Tibial artery (tissue), 4 donors: Measurements from ENCODE around the gene SLC12A4.
"Not testable (repeated sequence)": the region's sequence is repeated elsewhere in the genome, so short reads cannot be mapped to it uniquely, and the experiment has no call there.

ENCODE experiments used
- DNase-seq, 2 donors: peaks; one replicate each; pipeline ENCODE4 v3.0.0-alpha.2; 2019
- H3K27ac ChIP-seq, 2 donors: fragments of 200-600 bp; sonication (generic) in 1 of 2; 1 replicate in 1 of 2; 2 replicates in 1 of 2; pipeline ENCODE4 v1.5.1; 2018 to 2019; ENCODE audit warnings: mild to moderate bottlenecking in 1 of 2
- H3K27me3 ChIP-seq, 2 donors: fragments of 200-600 bp; sonication (generic) in 1 of 2; one replicate each; pipeline versions ENCODE4 v1.5.1 to v1.6.0; 2016 to 2019
- H3K36me3 ChIP-seq, 3 donors: fragments of 200-600 bp; sonication (generic) in 2 of 3; one replicate each; pipeline ENCODE4 v1.5.1; 2016 to 2019; ENCODE audit warnings: mild to moderate bottlenecking in 2 of 3
- H3K4me1 ChIP-seq, 4 donors: fragments of 200-600 bp; sonication (generic) in 2 of 4; 1 replicate in 3 of 4; 2 replicates in 1 of 4; pipeline ENCODE4 v1.5.1; 2016 to 2019
- H3K4me3 ChIP-seq, 2 donors: fragments of 200-600 bp; sonication (generic) in 1 of 2; 1 replicate in 1 of 2; 2 replicates in 1 of 2; pipeline ENCODE4 v1.5.1; 2018 to 2019; ENCODE audit warnings: mild to moderate bottlenecking in 2 of 2
- H3K9me3 ChIP-seq, 3 donors: fragments of 200-600 bp; sonication (generic) in 1 of 3; one replicate each; pipeline ENCODE4 v1.5.1; 2016 to 2019
- intact Hi-C: fragments of 100-400 bp; cut with DNase I; formaldehyde crosslinking; loops from one replicate; pipeline ENCODE4 v1.15.0; 2023; ENCODE audit warnings: low total_unique reads
- TF ChIP-seq, protein P1 (sequence below), 2 experiments: fragments of 200-600 bp in 1 of 2; fragments of 450-650 bp in 1 of 2; IDR thresholded peaks; one replicate each; pipeline ENCODE4 v1.5.1; 2017 to 2019; ENCODE audit warnings: antibody characterized with exemption in 2 of 2, mild to moderate bottlenecking in 1 of 2, moderate library complexity in 1 of 2

SLC12A4 gene

GRCh38 chr16:67996666-67997065, 28.2 kb upstream of the SLC12A4 start:
- H3K27me3 ChIP-seq: no peaks in the 10 kb centered on the region
- DNase-seq: no peak
- H3K36me3 ChIP-seq: no peaks in the 10 kb centered on the region
- intact Hi-C loops: no loop called here
- H3K27ac ChIP-seq: no peak overlapping the region
- TF ChIP-seq, protein P1, sequence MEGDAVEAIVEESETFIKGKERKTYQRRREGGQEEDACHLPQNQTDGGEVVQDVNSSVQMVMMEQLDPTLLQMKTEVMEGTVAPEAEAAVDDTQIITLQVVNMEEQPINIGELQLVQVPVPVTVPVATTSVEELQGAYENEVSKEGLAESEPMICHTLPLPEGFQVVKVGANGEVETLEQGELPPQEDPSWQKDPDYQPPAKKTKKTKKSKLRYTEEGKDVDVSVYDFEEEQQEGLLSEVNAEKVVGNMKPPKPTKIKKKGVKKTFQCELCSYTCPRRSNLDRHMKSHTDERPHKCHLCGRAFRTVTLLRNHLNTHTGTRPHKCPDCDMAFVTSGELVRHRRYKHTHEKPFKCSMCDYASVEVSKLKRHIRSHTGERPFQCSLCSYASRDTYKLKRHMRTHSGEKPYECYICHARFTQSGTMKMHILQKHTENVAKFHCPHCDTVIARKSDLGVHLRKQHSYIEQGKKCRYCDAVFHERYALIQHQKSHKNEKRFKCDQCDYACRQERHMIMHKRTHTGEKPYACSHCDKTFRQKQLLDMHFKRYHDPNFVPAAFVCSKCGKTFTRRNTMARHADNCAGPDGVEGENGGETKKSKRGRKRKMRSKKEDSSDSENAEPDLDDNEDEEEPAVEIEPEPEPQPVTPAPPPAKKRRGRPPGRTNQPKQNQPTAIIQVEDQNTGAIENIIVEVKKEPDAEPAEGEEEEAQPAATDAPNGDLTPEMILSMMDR (IDR thresholded peaks at IDR 0.05): no peak
- H3K4me3 ChIP-seq: no peak overlapping the region
- peaks cover 0 to 12% (median 9%) of the 10 kb centered on the region in 4 donors for H3K4me1 ChIP-seq
- H3K9me3 ChIP-seq: no peaks in the 10 kb centered on the region

GRCh38 chr16:67995423-67995822, 27.0 kb upstream of the SLC12A4 start:
- H3K27me3 ChIP-seq: no peaks in the 10 kb centered on the region
- no peak for DNase-seq
- TF ChIP-seq, protein P1 (IDR thresholded peaks at IDR 0.05): no peak
- H3K9me3 ChIP-seq: no peaks in the 10 kb centered on the region
- no peaks in the 10 kb centered on the region for H3K36me3 ChIP-seq
- H3K4me1 ChIP-seq: peaks cover 0 to 12% (median 9%) of the 10 kb centered on the region in 4 donors
- intact Hi-C loops: no loop called here
- H3K4me3 ChIP-seq: no peak overlapping the region
- no peak overlapping the region for H3K27ac ChIP-seq

GRCh38 chr16:67994040-67994408, 25.6 kb upstream of the SLC12A4 start:
- peak overlapping the region; percentile 24 to 31 for H3K27ac ChIP-seq
- H3K36me3 ChIP-seq, H3K9me3 ChIP-seq, H3K27me3 ChIP-seq, DNase-seq: not testable (repeated sequence)
- intact Hi-C loops: loop anchor here (5.0 kb wide), 2 partner anchors 48 to 233 kb away; no protein-coding TSS in a partner anchor
- peaks cover 0 to 12% (median 9%) of the 10 kb centered on the region in 4 donors for H3K4me1 ChIP-seq
- peak overlapping the region in 1 of 2 donors; percentile 50 for H3K4me3 ChIP-seq

DNA sequence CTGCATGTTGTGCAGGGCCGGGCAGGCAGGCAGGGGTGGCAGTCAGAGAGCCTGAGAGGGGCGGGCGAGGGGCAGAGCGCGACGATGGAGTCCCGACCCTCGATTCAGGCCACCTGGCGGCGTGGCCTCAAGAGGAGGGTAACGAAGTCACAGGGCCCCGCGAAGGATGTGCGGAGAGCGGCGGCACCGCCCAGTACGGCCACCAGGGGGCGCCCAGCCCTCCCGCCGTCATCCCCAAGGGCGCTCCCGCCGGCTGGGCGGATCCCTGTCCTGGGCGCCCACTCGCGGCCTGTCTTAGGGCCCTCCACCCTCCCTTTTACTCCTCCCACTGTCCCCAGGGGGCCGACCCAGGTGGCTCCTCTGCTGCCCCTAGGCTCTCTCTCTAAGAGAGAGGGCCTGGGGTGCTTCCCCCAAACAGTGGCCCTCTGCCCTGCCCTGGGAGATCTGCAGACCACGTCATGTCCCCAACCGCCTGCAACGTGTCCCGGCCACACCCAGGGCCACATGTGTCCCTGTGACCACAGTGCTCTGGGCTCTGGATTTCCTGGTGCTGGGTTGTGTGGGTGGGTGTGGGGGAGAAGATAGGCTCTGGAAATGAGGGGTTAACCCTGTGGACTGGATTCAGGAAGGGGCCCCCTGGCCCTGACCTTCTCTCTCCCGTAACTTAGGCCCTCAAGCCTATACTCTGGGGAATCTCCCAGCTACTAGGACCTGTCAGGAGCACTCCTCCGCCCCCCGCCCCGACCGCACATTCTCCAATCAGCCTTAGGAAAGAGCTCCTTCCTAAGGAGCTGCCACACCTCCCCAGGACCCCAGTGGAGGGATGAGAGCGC, 25.0 kb upstream of the SLC12A4 start:
- intact Hi-C loops: loop anchor here (5.0 kb wide), 2 partner anchors 49 to 234 kb away; no protein-coding TSS in a partner anchor
- peak; percentile 67 to 84 for DNase-seq
- H3K36me3 ChIP-seq: no peaks in the 10 kb centered on the region

GRCh38 chr16:67992661-67993206, 24.3 kb upstream of the SLC12A4 start:
- peak overlapping the region in 1 of 2 donors; percentile 50 for H3K4me3 ChIP-seq
- intact Hi-C loops: loop anchor here (5.0 kb wide), 2 partner anchors 50 to 235 kb away; no protein-coding TSS in a partner anchor
- peak overlapping the region in 1 of 2 donors; percentile 31 for H3K27ac ChIP-seq

More for the DNA sequence above, 25.0 kb upstream of the SLC12A4 start:
- Histone ChIP-seq H3K4me1 (peaks cover 0 to 12% (median 9%) of the 10 kb centered on the region in 4 donors), H3K27me3 (no peaks in the 10 kb centered on the region), H3K4me3 (peak overlapping the region; percentile 20 to 50), H3K27ac (peak overlapping the region; percentile 24 to 31), H3K9me3 (no peaks in the 10 kb centered on the region)
- TF ChIP-seq, protein P1 (IDR thresholded peaks at IDR 0.05): peak; percentile 97 to 99

More at GRCh38 chr16:67992661-67993206, 24.3 kb upstream of the SLC12A4 start:
- TF ChIP-seq, protein P1 (IDR thresholded peaks at IDR 0.05): no peak
- Histone ChIP-seq H3K4me1 (peaks cover 0 to 12% (median 9%) of the 10 kb centered on the region in 4 donors), H3K9me3 (no peaks in the 10 kb centered on the region), H3K27me3 (no peaks in the 10 kb centered on the region), H3K36me3 (no peaks in the 10 kb centered on the region)
- DNase-seq: no peak
